ENCODE measurements around the gene NUDT16L1.

DNA sequence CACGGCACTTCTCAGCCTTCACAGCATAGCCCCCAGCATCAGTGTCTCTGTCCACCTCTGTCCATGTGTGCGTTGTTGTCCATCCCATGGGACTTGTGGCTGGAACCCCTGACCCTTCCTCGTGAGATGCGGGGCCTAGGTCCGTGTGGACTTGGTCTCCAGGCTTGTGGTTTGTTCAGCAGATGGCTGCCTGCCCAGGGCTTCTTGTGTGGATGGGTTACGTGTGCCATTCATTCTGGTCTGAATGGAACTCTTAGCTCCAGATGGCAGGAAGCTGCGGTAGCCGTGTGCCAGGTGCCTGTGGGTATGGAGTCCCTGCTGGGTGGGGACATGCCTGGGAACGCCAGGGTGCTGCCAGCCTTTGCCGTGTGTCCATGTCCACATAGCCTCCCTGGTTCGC, 31.7 kb upstream of the NUDT16L1 start:
- TF ChIP-seq YY1 (IDR thresholded peaks at IDR 0.05; ENCODE audit: low read depth, low read length) (no peak), FOSL1 (IDR thresholded peaks at IDR 0.05; ENCODE audit: insufficient read depth, low read depth, low read length) (no peak), POLR2A (IDR thresholded peaks at IDR 0.05; ENCODE audit: control extremely low read depth in 1 of 2, low read depth in 2 of 2, low read length in 2 of 2) (no peak), CTCF (IDR thresholded peaks at IDR 0.05; ENCODE audit: control extremely low read depth in 1 of 3, insufficient read depth in 1 of 3, low read depth in 1 of 3, low read length in 3 of 3) (no peak), SP1 (IDR thresholded peaks at IDR 0.05; ENCODE audit: low read depth, low read length) (no peak), MAFK (IDR thresholded peaks at IDR 0.05; ENCODE audit: low read depth, low read length) (no peak), SP4 (IDR thresholded peaks at IDR 0.05; ENCODE audit: low read length) (no peak), JUN (IDR thresholded peaks at IDR 0.05; ENCODE audit: low read depth, low read length) (no peak), POLR2AphosphoS5 (IDR thresholded peaks at IDR 0.05; ENCODE audit: low read depth, low read length) (no peak)
- TF ChIP-seq, protein P1, sequence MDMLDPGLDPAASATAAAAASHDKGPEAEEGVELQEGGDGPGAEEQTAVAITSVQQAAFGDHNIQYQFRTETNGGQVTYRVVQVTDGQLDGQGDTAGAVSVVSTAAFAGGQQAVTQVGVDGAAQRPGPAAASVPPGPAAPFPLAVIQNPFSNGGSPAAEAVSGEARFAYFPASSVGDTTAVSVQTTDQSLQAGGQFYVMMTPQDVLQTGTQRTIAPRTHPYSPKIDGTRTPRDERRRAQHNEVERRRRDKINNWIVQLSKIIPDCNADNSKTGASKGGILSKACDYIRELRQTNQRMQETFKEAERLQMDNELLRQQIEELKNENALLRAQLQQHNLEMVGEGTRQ (IDR thresholded peaks at IDR 0.05; ENCODE audit: low read length): no peak

Measured in H1 (cell line).